ENCODE data around the gene CYB561A3. TPM values are rescaled to one million over a fixed set of nuclear protein-coding genes. Genes with fewer than 3 reads are reported as not detected.

Gene CYB561A3
- total and polyA plus RNA-seq, 2 of the 13 experiments (the other 11 are each of a cell fraction or from before 2014, with no cell fraction given), result 11.4 to 14.9 TPM

DNA sequence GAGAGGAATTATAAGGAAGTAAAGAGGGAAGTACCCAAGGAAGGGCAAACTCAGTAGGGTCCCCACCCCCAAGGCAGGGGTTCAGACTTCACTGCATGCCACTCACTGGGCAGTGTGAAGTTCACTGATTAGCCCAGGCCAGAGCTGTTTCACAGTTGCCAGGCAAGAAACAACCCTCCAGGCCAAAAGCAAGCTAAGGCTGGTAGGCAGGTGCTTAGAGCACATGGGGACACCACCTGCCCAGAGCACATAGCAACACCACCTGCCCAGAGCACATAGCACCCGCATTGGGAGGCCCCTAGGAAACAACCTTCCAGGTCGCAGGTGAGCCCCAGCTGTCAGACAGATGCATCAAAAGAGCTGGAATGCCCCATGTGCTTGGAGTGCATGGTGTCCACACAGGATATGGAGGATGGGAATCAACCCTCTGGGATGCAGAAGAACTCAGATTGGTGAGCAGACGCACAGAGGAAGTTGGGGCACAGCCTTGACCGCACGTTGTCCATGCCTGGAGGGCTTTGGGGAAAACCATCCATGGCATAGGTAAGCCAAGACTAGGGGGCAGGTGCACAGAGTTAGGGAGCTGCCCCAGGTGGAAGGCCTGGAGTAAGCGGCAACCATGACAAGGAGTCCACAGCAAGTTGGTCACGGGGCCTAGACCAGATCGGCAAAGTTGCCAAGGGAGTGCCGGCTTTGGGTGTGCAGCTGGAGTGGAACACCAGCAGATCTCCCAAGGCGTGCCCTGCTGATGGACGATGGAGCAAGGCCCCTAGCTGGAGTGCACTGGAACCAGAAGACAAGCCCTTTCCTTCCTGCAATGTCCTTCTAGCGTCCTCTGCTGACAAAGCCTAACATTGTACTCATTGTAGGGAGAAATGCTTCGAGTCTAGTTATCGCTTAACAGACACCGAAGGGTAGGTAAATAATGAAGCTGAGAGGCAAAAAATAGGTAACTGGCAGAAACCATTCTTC, 22.9 kb upstream of the CYB561A3 start (continued):
- TF ChIP-seq ESRRA (CRISPR knock-in tag; IDR thresholded peaks at IDR 0.05; ENCODE audit: low read depth) (no peak), ZNF597 (CRISPR knock-in tag; IDR thresholded peaks at IDR 0.05) (no peak), ZNF761 (CRISPR knock-in tag; conservative IDR thresholded peaks at IDR 0.05) (0 out of 2 replicates have a peak, but pooled peaks have one; percentile 39), TEAD2 (CRISPR knock-in tag; IDR thresholded peaks at IDR 0.05) (no peak), ZNF691 (CRISPR knock-in tag; IDR thresholded peaks at IDR 0.05; ENCODE audit: borderline replicate concordance, low read depth) (peak; percentile 31; the same call in 1 of the 2 replicates), ZBTB8A (CRISPR knock-in tag; IDR thresholded peaks at IDR 0.05; ENCODE audit: borderline replicate concordance, low read depth) (no peak), CENPT (CRISPR knock-in tag; IDR thresholded peaks at IDR 0.05; ENCODE audit: low read depth) (0 out of 2 replicates have a peak, but pooled peaks have one; percentile 40), RAD21 (CRISPR knock-in tag; IDR thresholded peaks at IDR 0.05) (0 out of 2 replicates have a peak, but pooled peaks have one; percentile 18), STAG1 (CRISPR knock-in tag; IDR thresholded peaks at IDR 0.05) (peak; percentile 70), ZNF891 (CRISPR knock-in tag; IDR thresholded peaks at IDR 0.05) (no peak), SAP130 (CRISPR knock-in tag; IDR thresholded peaks at IDR 0.05; ENCODE audit: low read depth) (0 out of 2 replicates have a peak, but pooled peaks have one; percentile 9), PAWR (CRISPR knock-in tag; IDR thresholded peaks at IDR 0.05; ENCODE audit: borderline replicate concordance) (no peak), TEF (CRISPR knock-in tag; IDR thresholded peaks at IDR 0.05) (no peak), SALL1 (CRISPR knock-in tag; IDR thresholded peaks at IDR 0.05) (peak; percentile 22; the same call in 1 of the 2 replicates), TBL1XR1 (IDR thresholded peaks at IDR 0.05; ENCODE audit: borderline replicate concordance, low read length, partially characterized antibody) (no peak), REPIN1 (CRISPR knock-in tag; IDR thresholded peaks at IDR 0.05; ENCODE audit: borderline replicate concordance, low read depth) (no peak)
- TF ChIP-seq, protein P1, sequence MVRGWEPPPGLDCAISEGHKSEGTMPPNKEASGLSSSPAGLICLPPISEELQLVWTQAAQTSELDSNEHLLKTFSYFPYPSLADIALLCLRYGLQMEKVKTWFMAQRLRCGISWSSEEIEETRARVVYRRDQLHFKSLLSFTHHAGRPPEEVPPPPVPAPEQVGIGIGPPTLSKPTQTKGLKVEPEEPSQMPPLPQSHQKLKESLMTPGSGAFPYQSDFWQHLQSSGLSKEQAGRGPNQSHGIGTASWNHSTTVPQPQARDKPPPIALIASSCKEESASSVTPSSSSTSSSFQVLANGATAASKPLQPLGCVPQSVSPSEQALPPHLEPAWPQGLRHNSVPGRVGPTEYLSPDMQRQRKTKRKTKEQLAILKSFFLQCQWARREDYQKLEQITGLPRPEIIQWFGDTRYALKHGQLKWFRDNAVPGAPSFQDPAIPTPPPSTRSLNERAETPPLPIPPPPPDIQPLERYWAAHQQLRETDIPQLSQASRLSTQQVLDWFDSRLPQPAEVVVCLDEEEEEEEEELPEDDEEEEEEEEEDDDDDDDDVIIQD (CRISPR knock-in tag; IDR thresholded peaks at IDR 0.05; ENCODE audit: low read depth), result 0 out of 2 replicates have a peak, but pooled peaks have one; percentile 15
- TF ChIP-seq, protein P2, sequence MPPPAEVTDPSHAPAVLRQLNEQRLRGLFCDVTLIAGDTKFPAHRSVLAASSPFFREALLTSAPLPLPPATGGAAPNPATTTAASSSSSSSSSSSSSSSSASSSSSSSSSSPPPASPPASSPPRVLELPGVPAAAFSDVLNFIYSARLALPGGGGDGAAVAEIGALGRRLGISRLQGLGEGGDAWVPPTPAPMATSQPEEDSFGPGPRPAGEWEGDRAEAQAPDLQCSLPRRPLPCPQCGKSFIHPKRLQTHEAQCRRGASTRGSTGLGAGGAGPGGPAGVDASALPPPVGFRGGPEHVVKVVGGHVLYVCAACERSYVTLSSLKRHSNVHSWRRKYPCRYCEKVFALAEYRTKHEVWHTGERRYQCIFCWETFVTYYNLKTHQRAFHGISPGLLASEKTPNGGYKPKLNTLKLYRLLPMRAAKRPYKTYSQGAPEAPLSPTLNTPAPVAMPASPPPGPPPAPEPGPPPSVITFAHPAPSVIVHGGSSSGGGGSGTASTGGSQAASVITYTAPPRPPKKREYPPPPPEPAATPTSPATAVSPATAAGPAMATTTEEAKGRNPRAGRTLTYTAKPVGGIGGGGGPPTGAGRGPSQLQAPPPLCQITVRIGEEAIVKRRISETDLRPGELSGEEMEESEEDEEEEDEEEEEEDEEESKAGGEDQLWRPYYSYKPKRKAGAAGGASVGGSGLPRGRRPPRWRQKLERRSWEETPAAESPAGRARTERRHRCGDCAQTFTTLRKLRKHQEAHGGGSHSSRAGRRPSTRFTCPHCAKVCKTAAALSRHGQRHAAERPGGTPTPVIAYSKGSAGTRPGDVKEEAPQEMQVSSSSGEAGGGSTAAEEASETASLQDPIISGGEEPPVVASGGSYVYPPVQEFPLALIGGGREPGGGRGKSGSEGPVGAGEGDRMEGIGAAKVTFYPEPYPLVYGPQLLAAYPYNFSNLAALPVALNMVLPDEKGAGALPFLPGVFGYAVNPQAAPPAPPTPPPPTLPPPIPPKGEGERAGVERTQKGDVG (CRISPR knock-in tag; IDR thresholded peaks at IDR 0.05; ENCODE audit: borderline replicate concordance), result no peak
- TF ChIP-seq, protein P3, sequence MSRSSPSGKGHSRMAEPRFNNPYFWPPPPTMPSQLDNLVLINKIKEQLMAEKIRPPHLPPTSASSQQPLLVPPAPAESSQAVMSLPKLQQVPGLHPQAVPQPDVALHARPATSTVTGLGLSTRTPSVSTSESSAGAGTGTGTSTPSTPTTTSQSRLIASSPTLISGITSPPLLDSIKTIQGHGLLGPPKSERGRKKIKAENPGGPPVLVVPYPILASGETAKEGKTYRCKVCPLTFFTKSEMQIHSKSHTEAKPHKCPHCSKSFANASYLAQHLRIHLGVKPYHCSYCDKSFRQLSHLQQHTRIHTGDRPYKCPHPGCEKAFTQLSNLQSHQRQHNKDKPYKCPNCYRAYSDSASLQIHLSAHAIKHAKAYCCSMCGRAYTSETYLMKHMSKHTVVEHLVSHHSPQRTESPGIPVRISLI (CRISPR knock-in tag; IDR thresholded peaks at IDR 0.05; ENCODE audit: borderline replicate concordance), result no peak

Measured in HepG2 (cell line).